ENCODE results near the gene RTN4RL2.

RTN4RL2 gene

GRCh38 chr11:57418131-57418530 lies 42.2 kb upstream of the RTN4RL2 start:
- POLR2A ChIA-PET: no interaction called here
- CTCF ChIA-PET: no interaction called here
- TF ChIP-seq ELF4 (IDR thresholded peaks at IDR 0.05) (no peak), ZNF384 (IDR thresholded peaks at IDR 0.05) (no peak), PKNOX1 (IDR thresholded peaks at IDR 0.05) (no peak), BHLHE40 (IDR thresholded peaks at IDR 0.05; ENCODE audit: borderline replicate concordance) (no peak), FOXK2 (IDR thresholded peaks at IDR 0.05) (no peak), FOXA1 (IDR thresholded peaks at IDR 0.05) (no peak), NFRKB (IDR thresholded peaks at IDR 0.05) (no peak), SP1 (IDR thresholded peaks at IDR 0.05) (no peak), HDGF (IDR thresholded peaks at IDR 0.05; ENCODE audit: borderline replicate concordance) (no peak), FOXM1 (IDR thresholded peaks at IDR 0.05; ENCODE audit: borderline replicate concordance) (no peak), L3MBTL2 (conservative IDR thresholded peaks at IDR 0.05) (no peak), ARNT (IDR thresholded peaks at IDR 0.05) (no peak), CTBP1 (IDR thresholded peaks at IDR 0.05; ENCODE audit: borderline replicate concordance) (no peak), TARDBP (IDR thresholded peaks at IDR 0.05) (no peak), SUZ12 (IDR thresholded peaks at IDR 0.05) (no peak)
- DNase-seq (ENCODE audit: extremely low spot score): no peak

- CTCF ChIA-PET: no interaction called here
- TF ChIP-seq ZNF384 (IDR thresholded peaks at IDR 0.05) (no peak), FOXM1 (IDR thresholded peaks at IDR 0.05; ENCODE audit: borderline replicate concordance) (no peak), L3MBTL2 (conservative IDR thresholded peaks at IDR 0.05) (no peak), TARDBP (IDR thresholded peaks at IDR 0.05) (no peak), PKNOX1 (IDR thresholded peaks at IDR 0.05) (no peak), ARNT (IDR thresholded peaks at IDR 0.05) (no peak), LEF1 (IDR thresholded peaks at IDR 0.05; ENCODE audit: borderline replicate concordance) (no peak)
- DNase-seq (ENCODE audit: extremely low spot score): no peak
- POLR2A ChIA-PET: no interaction called here
These were observed 41.2 kb upstream of the RTN4RL2 start for GRCh38 chr11:57419146-57419545.

- ChIA-PET POLR2A (no interaction called here), CTCF (interaction anchor here (1.4 kb wide), 1 partner anchor 37 kb away, joined by 3 read pairs; no protein-coding TSS in a partner anchor)
- DNase-seq (ENCODE audit: extremely low spot score): no peak
- no peak for TF ChIP-seq LEF1 (IDR thresholded peaks at IDR 0.05; ENCODE audit: borderline replicate concordance)
- no peak for TF ChIP-seq FOXK2 (IDR thresholded peaks at IDR 0.05)
- no peak for TF ChIP-seq ZNF384 (IDR thresholded peaks at IDR 0.05)
- no peak for TF ChIP-seq ARNT (IDR thresholded peaks at IDR 0.05)
- TF ChIP-seq BHLHE40 (IDR thresholded peaks at IDR 0.05; ENCODE audit: borderline replicate concordance): no peak
- no peak for TF ChIP-seq FOXA1 (IDR thresholded peaks at IDR 0.05)
- no peak for TF ChIP-seq SP1 (IDR thresholded peaks at IDR 0.05)
- no peak for TF ChIP-seq L3MBTL2 (conservative IDR thresholded peaks at IDR 0.05)
- no peak for TF ChIP-seq HDGF (IDR thresholded peaks at IDR 0.05; ENCODE audit: borderline replicate concordance)
- no peak for TF ChIP-seq PKNOX1 (IDR thresholded peaks at IDR 0.05)
- no peak for TF ChIP-seq TARDBP (IDR thresholded peaks at IDR 0.05)
- no peak for TF ChIP-seq NFRKB (IDR thresholded peaks at IDR 0.05)
- TF ChIP-seq SUZ12 (IDR thresholded peaks at IDR 0.05): no peak
- TF ChIP-seq ELF4 (IDR thresholded peaks at IDR 0.05): no peak
These were observed 39.3 kb upstream of the RTN4RL2 start for GRCh38 chr11:57421066-57421465.

- TF ChIP-seq SUZ12 (IDR thresholded peaks at IDR 0.05) (no peak), ELF4 (IDR thresholded peaks at IDR 0.05) (no peak), BHLHE40 (IDR thresholded peaks at IDR 0.05; ENCODE audit: borderline replicate concordance) (no peak), CTBP1 (IDR thresholded peaks at IDR 0.05; ENCODE audit: borderline replicate concordance) (no peak), LEF1 (IDR thresholded peaks at IDR 0.05; ENCODE audit: borderline replicate concordance) (no peak), FOXK2 (IDR thresholded peaks at IDR 0.05) (no peak), SP1 (IDR thresholded peaks at IDR 0.05) (no peak), ARNT (IDR thresholded peaks at IDR 0.05) (no peak), ZNF384 (IDR thresholded peaks at IDR 0.05) (no peak), FOXM1 (IDR thresholded peaks at IDR 0.05; ENCODE audit: borderline replicate concordance) (no peak)
- ChIA-PET CTCF (no interaction called here), POLR2A (no interaction called here)
- no peak for DNase-seq (ENCODE audit: extremely low spot score)
These were observed 38.5 kb upstream of the RTN4RL2 start for GRCh38 chr11:57421805-57422204.

- TF ChIP-seq ZNF384 (IDR thresholded peaks at IDR 0.05) (no peak), BHLHE40 (IDR thresholded peaks at IDR 0.05; ENCODE audit: borderline replicate concordance) (no peak), ELF4 (IDR thresholded peaks at IDR 0.05) (no peak), LEF1 (IDR thresholded peaks at IDR 0.05; ENCODE audit: borderline replicate concordance) (no peak), CTBP1 (IDR thresholded peaks at IDR 0.05; ENCODE audit: borderline replicate concordance) (no peak), FOXM1 (IDR thresholded peaks at IDR 0.05; ENCODE audit: borderline replicate concordance) (no peak), ARNT (IDR thresholded peaks at IDR 0.05) (no peak), FOXA1 (IDR thresholded peaks at IDR 0.05) (no peak), PKNOX1 (IDR thresholded peaks at IDR 0.05) (no peak), HDGF (IDR thresholded peaks at IDR 0.05; ENCODE audit: borderline replicate concordance) (no peak), SP1 (IDR thresholded peaks at IDR 0.05) (no peak), TARDBP (IDR thresholded peaks at IDR 0.05) (no peak), NFRKB (IDR thresholded peaks at IDR 0.05) (no peak), FOXK2 (IDR thresholded peaks at IDR 0.05) (no peak), SUZ12 (IDR thresholded peaks at IDR 0.05) (no peak), L3MBTL2 (conservative IDR thresholded peaks at IDR 0.05) (no peak)
- POLR2A ChIA-PET: no interaction called here
- no peak for DNase-seq (ENCODE audit: extremely low spot score)
- CTCF ChIA-PET: interaction anchor here (0.6 kb wide), 1 partner anchor 37 kb away, joined by 3 read pairs; the partner anchor contains the start of gene RTN4RL2
These were observed 37.7 kb upstream of the RTN4RL2 start for GRCh38 chr11:57422669-57423068.

Measured in HEK293T (cell line).